Stomach (tissue), 4 donors: ENCODE results near the gene NEIL1.

ENCODE experiments used
- CTCF ChIP-seq, 7 experiments: fragments of 450-650 bp in 4 of 7; fragments of 200-600 bp in 3 of 7; sonication (generic) in 3 of 7; IDR thresholded peaks; one replicate each; pipeline ENCODE4 v1.5.1; 2016 to 2019; ENCODE audit warnings: antibody characterized with exemption in 7 of 7, control low read depth in 2 of 7, mild to moderate bottlenecking in 1 of 7
- POLR2AphosphoS5 ChIP-seq, 3 donors: sonication (generic); formaldehyde crosslinking; IDR thresholded peaks; one replicate each; pipeline ENCODE4 v1.6.1; 2016; ENCODE audit warnings: antibody characterized with exemption in 3 of 3

- TF ChIP-seq CTCF (IDR thresholded peaks at IDR 0.05) (no peak), POLR2AphosphoS5 (IDR thresholded peaks at IDR 0.05) (no peak)
Observed at GRCh38 chr15:75352186-75353080, 5.6 kb downstream of the NEIL1 start.
